Karpas-422 (cell line): ENCODE results near the gene KCNC1. TPM values are rescaled to one million over a fixed set of nuclear protein-coding genes. Genes with fewer than 3 reads are reported as not detected.

Experiments
- DNase-seq: peaks from one replicate; pipeline ENCODE4 v3.0.0-alpha.2; 2015
- H2AFZ ChIP-seq: fragments of 200-600 bp; sonication (generic); 2 replicates; pipeline ENCODE4 v1.6.1; 2014; ENCODE audit warnings: antibody characterized with exemption, low read length, mixed read lengths
- H3K27ac ChIP-seq: fragments of 200-600 bp; sonication (generic); 2 replicates; pipeline ENCODE4 v1.5.1; 2014; ENCODE audit warnings: mild to moderate bottlenecking, low read length, moderate library complexity
- H3K27me3 ChIP-seq: fragments of 200-600 bp; sonication (generic); 2 replicates; pipeline ENCODE4 v1.6.1; 2014; ENCODE audit warnings: low read length, mixed read lengths
- H3K36me3 ChIP-seq: fragments of 200-600 bp; sonication (generic); 2 replicates; pipeline ENCODE4 v1.6.1; 2014; ENCODE audit warnings: low read length, mixed read lengths; ENCODE audit not compliant: insufficient read depth
- H3K4me1 ChIP-seq: fragments of 200-600 bp; sonication (generic); 2 replicates; pipeline ENCODE4 v1.6.1; 2014; ENCODE audit warnings: mild to moderate bottlenecking, low read length, mixed read lengths
- H3K4me2 ChIP-seq: fragments of 200-600 bp; sonication (generic); 2 replicates; pipeline ENCODE4 v1.6.1; 2014; ENCODE audit warnings: low read length, low read depth, mild to moderate bottlenecking; ENCODE audit not compliant: poor library complexity, severe bottlenecking
- H3K4me3 ChIP-seq: fragments of 200-600 bp; sonication (generic); 2 replicates; pipeline ENCODE4 v1.5.1; 2014; ENCODE audit warnings: mild to moderate bottlenecking, antibody characterized with exemption, low read length, mixed read lengths
- H3K79me2 ChIP-seq: fragments of 200-600 bp; sonication (generic); 2 replicates; pipeline ENCODE4 v1.6.1; 2014; ENCODE audit warnings: mild to moderate bottlenecking, low read length, mixed read lengths
- H3K9ac ChIP-seq: fragments of 200-600 bp; sonication (generic); 2 replicates; pipeline ENCODE4 v1.6.0; 2014; ENCODE audit warnings: low read length
- H3K9me2 ChIP-seq: fragments of 200-600 bp; sonication (generic), shearing (Covaris generic); replicated peaks from 2 replicates; pipeline ENCODE4 v1.6.0; 2014; ENCODE audit warnings: mild to moderate bottlenecking, low read length, moderate library complexity; ENCODE audit not compliant: insufficient read depth
- H3K9me3 ChIP-seq: fragments of 300-700, 200-600 bp; sonication (generic); 2 replicates; pipeline ENCODE4 v1.6.1; 2014; ENCODE audit warnings: low read length, mixed read lengths
- H4K20me1 ChIP-seq: fragments of 200-600 bp; sonication (generic); 2 replicates; pipeline ENCODE4 v1.6.1; 2014; ENCODE audit warnings: mild to moderate bottlenecking, antibody characterized with exemption, low read length, low read depth; ENCODE audit not compliant: insufficient read depth
- total RNA-seq: library from RNA; depleted of rRNA; stranded (reverse); fragments of >200 nt; shearing (Covaris generic); gene quantifications from 2 replicates; pipeline ENCODE4 v1.2.3, GENCODE V29; 2014; ENCODE audit warnings: low replicate concordance

The KCNC1 gene
- total RNA-seq, 1 experiment from 2014 or later, result not detected

DNA sequence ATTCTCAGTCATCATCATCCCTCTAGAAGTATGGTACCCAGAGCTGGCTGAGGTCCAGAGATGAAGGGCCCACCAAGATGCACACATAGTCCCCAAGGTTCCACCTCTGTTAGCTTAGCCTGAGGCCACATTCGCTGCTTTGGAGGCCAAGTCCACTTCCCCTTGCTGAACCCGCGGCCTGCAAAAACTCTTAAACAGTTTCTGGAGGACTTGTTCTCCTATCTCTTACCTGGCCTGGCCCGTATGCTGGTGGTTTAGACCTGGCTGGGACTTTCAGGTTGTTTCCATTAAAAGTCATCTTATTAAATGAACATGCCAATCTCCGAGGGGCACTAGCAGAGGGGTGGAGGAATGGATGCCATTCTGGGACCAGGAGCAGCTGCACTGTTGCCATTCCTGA is 64.6 kb downstream of the KCNC1 start:
- no peak overlapping the region for H3K4me2 ChIP-seq
- H3K4me1 ChIP-seq, result no peaks in the 10 kb centered on the region
- no peaks in the 10 kb centered on the region for H4K20me1 ChIP-seq
- H3K9me3 ChIP-seq, result no peaks in the 10 kb centered on the region
- no peak overlapping the region for H3K9ac ChIP-seq
- no peaks in the 10 kb centered on the region for H3K27me3 ChIP-seq
- no peak overlapping the region for H3K4me3 ChIP-seq
- no peaks in the 10 kb centered on the region for H3K79me2 ChIP-seq
- no peak overlapping the region for H2AFZ ChIP-seq
- no peak for DNase-seq
- H3K36me3 ChIP-seq, result no peaks in the 10 kb centered on the region
- H3K27ac ChIP-seq, result no peak overlapping the region
- no peaks in the 10 kb centered on the region for H3K9me2 ChIP-seq

GRCh38 chr11:17801166-17801565 is 66.6 kb downstream of the KCNC1 start:
- no peaks in the 10 kb centered on the region for H4K20me1 ChIP-seq
- no peak overlapping the region for H2AFZ ChIP-seq
- H3K9me2 ChIP-seq, result no peaks in the 10 kb centered on the region
- H3K4me3 ChIP-seq, result no peak overlapping the region
- H3K36me3 ChIP-seq, result no peaks in the 10 kb centered on the region
- H3K9ac ChIP-seq, result no peak overlapping the region
- no peak for DNase-seq
- H3K9me3 ChIP-seq, result no peaks in the 10 kb centered on the region
- no peaks in the 10 kb centered on the region for H3K4me1 ChIP-seq
- H3K27me3 ChIP-seq, result no peaks in the 10 kb centered on the region
- H3K79me2 ChIP-seq, result no peaks in the 10 kb centered on the region
- no peak overlapping the region for H3K4me2 ChIP-seq
- H3K27ac ChIP-seq, result no peak overlapping the region

DNA sequence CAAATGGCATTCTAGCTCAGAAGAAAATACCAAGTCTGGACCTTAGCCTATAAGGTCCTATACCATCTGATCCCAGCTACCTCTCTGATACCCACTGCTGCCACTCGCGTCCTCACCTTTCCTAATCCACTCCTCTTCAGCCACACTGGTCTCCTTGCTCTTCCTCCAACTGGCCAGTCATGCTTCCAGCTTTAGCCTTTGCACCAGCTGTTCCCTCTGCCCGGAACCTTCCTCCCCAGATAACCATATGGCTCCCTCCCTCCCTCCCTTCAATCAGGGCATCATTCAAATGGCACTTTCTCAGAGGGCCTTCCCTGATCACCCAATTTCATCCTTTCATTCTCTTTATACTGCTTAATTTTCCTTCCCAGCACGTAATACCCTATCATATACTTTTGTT is 67.9 kb downstream of the KCNC1 start:
- no peaks in the 10 kb centered on the region for H4K20me1 ChIP-seq
- no peaks in the 10 kb centered on the region for H3K9me3 ChIP-seq
- H3K27me3 ChIP-seq, result no peaks in the 10 kb centered on the region
- no peaks in the 10 kb centered on the region for H3K4me1 ChIP-seq
- H3K9me2 ChIP-seq, result no peaks in the 10 kb centered on the region
- no peaks in the 10 kb centered on the region for H3K79me2 ChIP-seq
- no peak overlapping the region for H3K27ac ChIP-seq
- H3K36me3 ChIP-seq, result no peaks in the 10 kb centered on the region
- H2AFZ ChIP-seq, result no peak overlapping the region
- no peak overlapping the region for H3K9ac ChIP-seq
- no peak for DNase-seq
- H3K4me2 ChIP-seq, result no peak overlapping the region
- H3K4me3 ChIP-seq, result no peak overlapping the region

GRCh38 chr11:17803754-17804334 is 69.3 kb downstream of the KCNC1 start:
- Histone ChIP-seq H3K9me3 (no peaks in the 10 kb centered on the region), H3K27ac (no peak overlapping the region), H3K79me2 (no peaks in the 10 kb centered on the region), H3K4me3 (no peak overlapping the region), H3K9me2 (no peaks in the 10 kb centered on the region), H3K9ac (no peak overlapping the region), H3K27me3 (no peaks in the 10 kb centered on the region), H3K4me2 (no peak overlapping the region), H3K36me3 (no peaks in the 10 kb centered on the region), H4K20me1 (no peaks in the 10 kb centered on the region), H3K4me1 (no peaks in the 10 kb centered on the region), H2AFZ (no peak overlapping the region)
- DNase-seq, result no peak

GRCh38 chr11:17805043-17805442 is 70.5 kb downstream of the KCNC1 start:
- no peaks in the 10 kb centered on the region for H3K9me2 ChIP-seq
- no peak for DNase-seq
- H3K4me1 ChIP-seq, result no peaks in the 10 kb centered on the region
- no peak overlapping the region for H3K4me2 ChIP-seq
- H3K79me2 ChIP-seq, result no peaks in the 10 kb centered on the region
- no peaks in the 10 kb centered on the region for H3K9me3 ChIP-seq
- no peaks in the 10 kb centered on the region for H3K36me3 ChIP-seq
- H2AFZ ChIP-seq, result no peak overlapping the region
- no peak overlapping the region for H3K9ac ChIP-seq
- no peaks in the 10 kb centered on the region for H4K20me1 ChIP-seq
- no peak overlapping the region for H3K27ac ChIP-seq
- no peaks in the 10 kb centered on the region for H3K27me3 ChIP-seq
- no peak overlapping the region for H3K4me3 ChIP-seq

DNA sequence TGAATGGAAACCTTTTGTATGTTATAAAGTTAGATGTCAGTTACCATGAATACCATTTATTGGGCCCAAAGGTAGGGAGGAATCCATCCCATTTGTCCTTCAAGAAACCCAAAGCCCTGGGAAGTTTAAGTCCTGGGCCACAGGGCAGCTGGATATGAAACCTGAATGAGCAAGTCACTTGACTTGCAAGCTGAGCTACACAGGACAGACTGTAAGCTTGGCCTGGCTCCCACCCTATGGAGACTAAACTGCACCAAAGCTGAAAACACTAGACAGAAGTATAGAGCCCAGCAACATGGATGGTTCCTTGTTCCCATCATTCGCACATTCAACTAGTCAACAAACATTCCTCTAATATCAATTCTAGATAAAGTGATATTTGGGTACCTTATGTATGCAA is 71.3 kb downstream of the KCNC1 start:
- Histone ChIP-seq H3K36me3 (no peaks in the 10 kb centered on the region), H4K20me1 (no peaks in the 10 kb centered on the region), H2AFZ (no peak overlapping the region), H3K9ac (no peak overlapping the region), H3K4me3 (no peak overlapping the region), H3K27ac (no peak overlapping the region), H3K9me3 (no peaks in the 10 kb centered on the region), H3K79me2 (no peaks in the 10 kb centered on the region), H3K4me2 (no peak overlapping the region), H3K27me3 (no peaks in the 10 kb centered on the region), H3K9me2 (no peaks in the 10 kb centered on the region), H3K4me1 (no peaks in the 10 kb centered on the region)
- no peak for DNase-seq

DNA sequence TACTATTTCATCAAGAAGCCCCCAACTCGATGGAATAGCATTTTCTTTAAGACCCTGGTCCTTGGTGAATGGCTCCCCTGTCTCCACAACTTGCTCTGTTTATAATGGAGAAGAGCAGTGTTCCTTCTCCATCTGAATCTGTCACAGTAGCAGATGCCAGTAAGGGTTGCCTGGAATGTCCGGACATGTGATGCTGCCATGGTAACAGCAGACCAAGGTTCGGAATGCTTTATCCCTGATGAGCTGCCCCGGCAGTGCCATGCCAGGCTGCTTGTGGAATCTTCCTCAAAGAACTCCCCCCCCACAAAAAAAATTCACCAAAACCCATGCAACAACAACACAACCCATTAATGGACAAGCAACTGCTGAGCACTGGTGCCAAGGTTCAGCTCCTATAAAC is 72.5 kb downstream of the KCNC1 start:
- no peak overlapping the region for H3K27ac ChIP-seq
- 0 out of 2 replicates have a peak, but pooled peaks cover under 1% of the 10 kb centered on the region for H3K4me1 ChIP-seq
- H3K9me2 ChIP-seq, result no peaks in the 10 kb centered on the region
- no peaks in the 10 kb centered on the region for H3K9me3 ChIP-seq
- H3K9ac ChIP-seq, result no peak overlapping the region
- no peak overlapping the region for H2AFZ ChIP-seq
- H3K79me2 ChIP-seq, result no peaks in the 10 kb centered on the region
- H4K20me1 ChIP-seq, result no peaks in the 10 kb centered on the region
- no peak overlapping the region for H3K4me2 ChIP-seq
- no peaks in the 10 kb centered on the region for H3K36me3 ChIP-seq
- no peak overlapping the region for H3K4me3 ChIP-seq
- H3K27me3 ChIP-seq, result no peaks in the 10 kb centered on the region
- DNase-seq, result no peak

GRCh38 chr11:17810041-17810440 is 75.5 kb downstream of the KCNC1 start:
- Histone ChIP-seq H3K4me3 (no peak overlapping the region), H3K9ac (no peak overlapping the region), H4K20me1 (no peaks in the 10 kb centered on the region), H3K36me3 (no peaks in the 10 kb centered on the region), H2AFZ (no peak overlapping the region), H3K27me3 (no peaks in the 10 kb centered on the region), H3K27ac (no peak overlapping the region), H3K4me2 (no peak overlapping the region), H3K9me3 (no peaks in the 10 kb centered on the region), H3K79me2 (no peaks in the 10 kb centered on the region), H3K4me1 (0 out of 2 replicates have a peak, but pooled peaks cover 3% of the 10 kb centered on the region), H3K9me2 (no peaks in the 10 kb centered on the region)
- no peak for DNase-seq

- Histone ChIP-seq H3K4me2 (no peak overlapping the region), H4K20me1 (no peaks in the 10 kb centered on the region), H3K9ac (no peak overlapping the region), H3K9me3 (no peaks in the 10 kb centered on the region), H3K4me3 (no peak overlapping the region), H3K79me2 (no peaks in the 10 kb centered on the region), H3K27ac (no peak overlapping the region), H3K27me3 (no peaks in the 10 kb centered on the region), H3K36me3 (no peaks in the 10 kb centered on the region), H3K9me2 (no peaks in the 10 kb centered on the region), H2AFZ (no peak overlapping the region), H3K4me1 (0 out of 2 replicates have a peak, but pooled peaks cover 3% of the 10 kb centered on the region)
- no peak for DNase-seq
Observed at GRCh38 chr11:17810746-17811145, 76.2 kb downstream of the KCNC1 start.
